KBM-7 (cell line): ENCODE results near the gene IGSF21.

Source experiments
- DNase-seq: peaks from one replicate; pipeline ENCODE4 v3.0.0-alpha.2; 2015
- in situ Hi-C: fragments of 300-500 bp; cut with MboI; formaldehyde crosslinking; loops from 2 replicates; pipeline ENCODE4 v1.14.3; 2020; ENCODE audit warnings: low sequenced_read_pairs, low pct_unique_long_range_greater_than_20kb, mixed read lengths

The IGSF21 gene

DNA sequence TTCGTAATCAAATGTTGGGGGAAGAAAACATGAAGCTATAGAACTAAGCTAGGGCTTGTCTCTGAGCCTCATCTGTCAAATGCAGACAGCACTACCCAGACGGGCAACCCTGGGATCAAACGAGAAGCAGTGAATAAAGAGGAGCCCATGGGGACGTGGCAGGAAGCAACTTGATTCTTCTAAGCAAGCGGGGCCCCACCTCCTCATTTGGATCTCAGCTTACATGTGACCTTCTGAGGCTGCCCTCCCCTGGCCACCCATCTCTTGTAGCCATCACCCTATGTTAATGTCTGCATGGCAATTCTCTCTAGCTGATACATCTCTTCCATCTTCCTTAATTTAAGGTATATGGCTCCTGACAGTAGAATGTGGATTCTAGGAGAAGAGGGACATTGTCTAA lies 171.3 kb downstream of the IGSF21 start:
- in situ Hi-C loops = no loop called here
- DNase-seq = no peak

GRCh38 chr1:18279351-18280074 lies 171.9 kb downstream of the IGSF21 start:
- in situ Hi-C loops = no loop called here
- no peak for DNase-seq

- DNase-seq = no peak
- in situ Hi-C loops = no loop called here
Observed at GRCh38 chr1:18280956-18281355, 173.4 kb downstream of the IGSF21 start.

- DNase-seq = peak; percentile 13
Observed at GRCh38 chr1:18282851-18283600, 175.4 kb downstream of the IGSF21 start.

DNA sequence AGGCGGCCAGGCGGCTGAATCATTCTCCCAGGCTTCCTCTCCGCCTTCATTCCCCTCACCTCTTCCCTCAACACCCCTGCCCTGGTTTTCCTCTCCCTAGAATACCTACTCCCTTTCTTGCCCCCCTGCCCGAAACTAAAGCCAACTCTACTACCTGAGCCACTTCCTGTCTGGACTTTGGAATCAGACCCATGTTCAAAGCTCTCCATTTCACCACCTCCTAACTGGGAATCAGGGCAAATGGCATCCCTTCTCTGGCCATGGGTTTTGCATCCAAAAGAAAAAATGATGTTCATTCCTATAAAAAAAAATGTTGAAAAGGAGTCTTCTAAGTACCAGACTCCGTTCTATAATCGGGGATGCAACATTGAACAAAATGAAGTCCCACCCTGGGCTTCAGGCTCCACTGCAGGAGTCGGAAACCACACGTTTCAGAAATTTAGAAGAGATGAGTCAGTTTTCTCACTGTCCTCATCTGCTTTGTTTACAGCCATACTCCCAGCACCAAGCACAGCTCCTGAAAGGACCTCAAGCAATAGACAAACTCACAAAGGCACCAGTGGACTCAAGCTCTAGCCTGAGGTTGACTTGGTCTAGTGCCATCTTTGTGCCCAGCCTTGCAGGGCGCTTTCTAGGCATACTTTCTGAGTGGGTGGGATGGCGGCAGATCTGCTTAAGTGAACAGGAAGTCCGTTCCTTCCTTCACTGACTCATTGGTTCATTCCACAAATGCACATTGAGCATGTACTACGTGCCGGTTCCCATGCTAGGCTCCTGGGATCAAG lies 176.2 kb downstream of the IGSF21 start:
- in situ Hi-C loops = no loop called here
- no peak for DNase-seq

More at GRCh38 chr1:18282851-18283600, 175.4 kb downstream of the IGSF21 start:
- in situ Hi-C loops = no loop called here

GRCh38 chr1:18284805-18285537 lies 177.4 kb downstream of the IGSF21 start:
- in situ Hi-C loops = no loop called here
- DNase-seq = no peak

- in situ Hi-C loops = no loop called here
Observed at GRCh38 chr1:18285538-18285924, 177.9 kb downstream of the IGSF21 start.

DNA sequence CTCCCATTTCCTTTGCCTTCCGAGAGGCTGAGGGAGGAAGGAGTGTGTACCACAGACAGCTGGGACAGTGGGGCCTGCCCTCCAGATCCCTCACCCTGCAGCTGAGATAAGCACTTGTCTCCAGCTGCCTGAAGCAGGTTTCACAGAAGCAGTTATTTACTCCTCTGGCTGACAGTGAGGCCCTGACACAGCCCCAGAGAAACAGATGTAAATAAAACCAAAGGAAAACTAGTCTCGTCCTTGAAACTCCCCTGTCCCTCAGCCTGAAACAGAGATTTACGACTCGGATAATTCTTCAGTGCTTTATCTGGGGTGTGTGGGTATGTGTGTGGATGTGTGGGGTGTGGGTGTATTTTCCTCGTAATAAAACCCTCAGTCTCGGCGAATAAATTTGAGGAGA lies 181.1 kb downstream of the IGSF21 start:
- in situ Hi-C loops = no loop called here
- no peak for DNase-seq

More at GRCh38 chr1:18285538-18285924, 177.9 kb downstream of the IGSF21 start:
- no peak for DNase-seq

- in situ Hi-C loops = no loop called here
- DNase-seq = no peak
Observed at GRCh38 chr1:18289597-18289996, 182.0 kb downstream of the IGSF21 start.

DNA sequence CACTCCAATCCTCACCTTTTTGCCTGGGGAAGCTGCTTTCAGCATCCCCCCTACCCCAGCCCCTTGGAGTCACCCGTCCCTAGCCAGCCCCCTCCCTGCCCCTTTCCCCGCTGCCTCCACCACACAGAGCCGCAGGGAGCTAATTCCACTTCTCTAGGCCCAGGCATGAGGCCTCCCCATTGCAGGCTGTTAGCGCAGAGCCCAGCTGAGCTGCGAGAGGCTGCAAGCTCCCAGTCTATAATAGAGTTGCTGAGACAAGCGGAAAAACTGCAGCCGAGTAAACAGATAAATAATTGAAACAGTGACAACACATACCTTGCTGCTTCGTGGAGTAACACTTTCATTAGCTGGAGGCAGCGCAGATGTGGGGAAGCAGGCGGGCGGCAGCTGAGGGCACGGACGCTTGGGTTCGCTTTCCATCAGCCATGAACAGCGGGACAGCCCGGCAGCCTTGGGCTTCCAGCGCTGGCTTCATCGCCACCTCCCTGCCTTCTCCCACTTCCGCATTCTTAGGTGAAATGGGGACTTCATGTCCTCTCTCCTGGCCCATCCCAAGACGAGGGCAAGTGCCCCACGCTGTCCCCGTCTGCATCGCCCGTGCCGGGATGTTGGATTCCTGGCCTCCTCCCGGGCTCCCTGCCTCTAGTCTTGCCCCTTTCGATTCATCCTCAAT lies 183.3 kb downstream of the IGSF21 start:
- DNase-seq = no peak
- in situ Hi-C loops = no loop called here

GRCh38 chr1:18292531-18292930 lies 184.9 kb downstream of the IGSF21 start:
- no peak for DNase-seq

GRCh38 chr1:18293291-18293690 lies 185.7 kb downstream of the IGSF21 start:
- no peak for DNase-seq
- in situ Hi-C loops = no loop called here

More at GRCh38 chr1:18292531-18292930, 184.9 kb downstream of the IGSF21 start:
- in situ Hi-C loops = no loop called here

DNA sequence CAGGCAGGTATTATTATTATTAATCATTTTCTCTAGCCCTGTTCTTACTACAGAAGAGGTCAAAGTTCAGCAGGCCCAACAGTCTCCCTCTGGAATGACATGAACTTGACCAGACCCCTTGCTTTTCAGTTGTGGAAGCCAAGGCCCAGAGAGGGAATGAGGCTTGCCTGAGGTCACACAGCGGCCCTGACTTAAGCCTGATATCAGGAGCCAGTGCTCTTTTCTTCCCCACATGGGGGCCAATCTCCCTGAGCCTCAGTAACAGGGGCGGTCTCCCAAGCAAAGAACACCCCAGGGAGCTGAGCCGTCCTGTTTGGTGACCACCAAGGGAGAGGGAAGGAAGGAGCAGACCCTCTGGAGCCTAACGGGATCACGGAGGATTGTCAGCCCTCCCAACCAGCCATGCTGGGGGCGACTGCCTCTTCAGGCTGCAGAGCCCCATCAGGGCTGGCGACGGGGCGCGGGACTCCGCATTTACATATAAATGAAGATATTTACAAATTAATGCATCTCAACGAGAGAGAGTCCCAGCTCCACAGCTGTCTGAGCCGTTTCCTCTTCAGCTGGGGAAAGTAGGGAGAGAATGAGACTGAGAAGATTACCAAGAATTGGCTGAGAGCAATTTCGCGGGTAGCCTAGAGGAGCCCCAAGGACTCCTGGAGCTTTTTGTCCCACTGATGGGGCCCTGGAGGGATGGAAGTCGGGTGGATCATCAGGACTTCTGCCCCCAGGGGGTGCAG lies 187.0 kb downstream of the IGSF21 start:
- no peak for DNase-seq

DNA sequence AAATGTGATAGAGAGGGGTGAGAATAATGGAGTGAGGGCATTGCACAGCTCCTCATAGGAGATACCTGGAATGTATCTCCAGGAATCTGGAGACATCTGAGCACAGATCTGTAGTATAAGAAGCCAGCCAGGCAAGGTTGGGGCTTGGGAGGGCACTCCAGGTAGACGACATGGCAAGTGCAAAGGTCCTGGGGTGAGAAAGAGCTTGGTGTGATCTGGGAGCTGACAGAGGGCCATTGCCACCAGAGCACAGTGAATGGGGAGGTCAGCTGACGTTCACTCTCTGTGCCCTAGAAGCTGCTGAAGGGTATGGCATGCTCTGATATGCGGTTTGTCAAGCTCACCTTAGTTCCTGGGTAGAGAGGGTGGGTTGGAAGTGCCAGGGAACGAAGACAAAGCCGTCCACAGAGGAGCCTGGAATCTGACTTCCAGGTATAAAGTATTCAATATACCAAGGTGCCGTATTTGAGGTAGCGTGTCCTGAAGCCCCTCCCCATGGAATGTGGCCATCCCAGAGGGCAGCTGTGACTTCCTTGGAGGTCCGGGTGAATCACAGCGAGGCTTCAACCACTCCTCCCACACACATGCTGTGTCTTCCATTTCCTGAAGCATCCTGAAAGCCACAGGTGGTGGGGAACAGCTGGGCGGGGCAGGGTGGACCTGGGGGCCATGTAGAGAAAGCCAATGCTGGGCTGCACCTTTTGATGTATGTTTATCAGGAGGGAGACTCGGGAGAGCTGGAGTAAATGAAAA lies 190.5 kb downstream of the IGSF21 start:
- no peak for DNase-seq
- in situ Hi-C loops = no loop called here

More for the DNA sequence above, 187.0 kb downstream of the IGSF21 start:
- in situ Hi-C loops = no loop called here

DNA sequence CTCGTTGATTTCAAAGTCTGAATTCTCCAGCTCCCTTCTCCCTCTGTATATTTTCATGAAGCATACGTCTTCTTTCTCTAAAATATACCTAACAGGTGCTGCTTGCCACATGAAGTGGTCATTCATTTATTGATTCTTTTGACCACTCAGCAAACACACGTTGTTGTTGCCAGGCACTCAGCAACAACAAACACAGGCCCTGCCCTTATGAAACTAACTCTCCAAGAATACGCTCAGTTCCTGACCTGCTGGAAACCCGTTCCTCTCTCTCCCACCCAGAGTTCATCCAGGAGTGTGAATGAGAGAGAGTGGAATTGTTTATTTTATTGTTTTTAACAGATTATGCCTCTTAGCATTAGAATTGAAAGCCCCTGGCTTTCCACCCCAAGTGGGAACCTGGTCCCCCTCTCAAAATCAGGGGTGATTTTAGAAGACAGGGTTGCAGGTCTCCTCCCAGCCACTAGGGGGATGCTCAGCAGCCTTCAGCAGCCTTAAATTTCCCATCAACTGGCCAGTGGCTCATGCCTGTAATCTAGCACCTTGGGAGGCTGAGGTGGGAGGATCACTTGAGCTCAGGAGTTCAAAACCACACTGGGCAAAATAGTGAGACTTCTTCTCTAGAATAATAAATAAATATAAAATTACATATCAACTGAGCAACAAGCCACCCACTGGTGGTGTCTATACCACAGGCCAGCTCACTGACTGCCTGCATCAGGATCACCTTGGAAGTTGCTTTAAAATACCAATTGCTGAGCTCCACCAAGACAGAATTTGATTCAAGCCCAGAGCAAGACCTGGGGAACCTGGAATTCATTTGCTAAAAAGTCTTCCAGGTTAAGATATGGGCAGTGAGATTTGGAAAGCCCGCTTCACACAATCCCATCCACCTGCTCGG lies 192.1 kb downstream of the IGSF21 start:
- no peak for DNase-seq
- in situ Hi-C loops = no loop called here

DNA sequence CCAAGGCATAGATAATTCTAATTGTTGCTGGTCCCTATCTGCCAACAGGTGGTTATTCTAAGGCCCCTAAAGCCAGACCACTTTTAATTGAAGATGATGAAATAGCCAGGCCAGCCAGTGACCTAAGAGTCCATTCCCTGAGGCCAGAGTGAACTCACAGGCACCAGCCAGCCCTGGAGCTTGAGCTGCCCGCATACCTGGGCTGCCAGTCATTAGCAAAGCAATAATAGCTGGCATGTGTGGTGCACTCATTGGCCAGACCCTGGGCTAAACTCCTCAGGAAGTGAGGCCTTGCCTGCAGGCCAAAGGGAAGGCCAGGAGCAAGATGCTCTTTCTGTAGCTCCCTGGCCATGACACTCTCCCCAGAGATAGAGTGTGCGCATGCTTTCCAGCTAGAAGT lies 192.8 kb downstream of the IGSF21 start:
- no peak for DNase-seq
- in situ Hi-C loops = no loop called here
